AG09309 (cell line): Measurements from ENCODE around the gene KCNT1.

Experiments used
- DNase-seq: peaks from one replicate; pipeline ENCODE4 v3.0.0-alpha.2; 2010; ENCODE audit warnings: low read depth
- H3K4me3 ChIP-seq: 2 replicates; pipeline ENCODE4 v1.5.1; 2011; ENCODE audit warnings: mild to moderate bottlenecking, low read depth, low read length, moderate library complexity; ENCODE audit not compliant: control insufficient read depth
- CTCF ChIP-seq: IDR thresholded peaks from 2 replicates; pipeline ENCODE4 v1.5.1; 2011; ENCODE audit warnings: mild to moderate bottlenecking, low read depth, low read length, inconsistent platforms; ENCODE audit not compliant: insufficient read depth, control insufficient read depth; ENCODE audit errors: missing control alignments

KCNT1 gene

DNA sequence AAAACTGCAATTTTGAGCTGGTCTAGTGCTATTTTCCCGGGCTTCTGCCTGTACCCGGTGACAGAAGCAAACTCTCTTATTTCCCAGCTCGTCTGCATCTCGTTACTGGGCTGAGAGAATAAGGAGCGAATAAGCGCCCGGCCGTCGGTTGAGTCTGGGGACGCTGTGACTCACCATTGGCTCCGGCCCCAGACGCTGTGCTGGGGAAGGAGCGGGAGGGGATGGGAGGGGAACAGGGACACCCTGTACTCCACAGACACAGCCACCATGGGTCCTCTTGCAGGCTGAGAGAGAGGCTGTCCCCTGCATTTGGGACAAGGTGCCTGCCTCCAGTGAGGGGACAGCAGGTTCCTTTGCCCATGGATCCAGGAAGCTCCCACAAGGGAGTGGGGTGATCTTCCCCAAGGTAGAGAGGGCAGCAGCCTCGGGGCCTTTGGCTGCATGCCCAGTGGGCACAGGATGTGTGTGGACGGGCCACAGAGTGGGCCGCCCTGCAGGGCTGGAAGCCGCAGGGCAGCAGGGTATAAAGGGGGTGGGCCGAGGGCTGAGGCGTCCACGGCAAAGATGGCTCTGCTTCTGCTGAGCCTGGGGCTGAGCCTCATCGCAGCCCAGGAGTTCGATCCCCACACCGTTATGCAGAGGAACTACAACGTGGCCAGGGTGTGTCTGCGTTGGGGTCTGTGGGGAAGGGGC, 39.1 kb upstream of the KCNT1 start, which contains the start of gene LCN9:
TSS of gene LCN9 (plus strand) at position 552 of the 693 bp plus-strand sequence. CDS start at position 565, 13 bp downstream.
- H3K4me3 ChIP-seq = no peak within 1 kb of the TSS
- TF ChIP-seq CTCF = no peak
- no peak for DNase-seq

GRCh38 chr9:135663451-135663770, 38.6 kb upstream of the KCNT1 start:
- TF ChIP-seq CTCF = no peak
- H3K4me3 ChIP-seq = no peak overlapping the region
- no peak for DNase-seq

DNA sequence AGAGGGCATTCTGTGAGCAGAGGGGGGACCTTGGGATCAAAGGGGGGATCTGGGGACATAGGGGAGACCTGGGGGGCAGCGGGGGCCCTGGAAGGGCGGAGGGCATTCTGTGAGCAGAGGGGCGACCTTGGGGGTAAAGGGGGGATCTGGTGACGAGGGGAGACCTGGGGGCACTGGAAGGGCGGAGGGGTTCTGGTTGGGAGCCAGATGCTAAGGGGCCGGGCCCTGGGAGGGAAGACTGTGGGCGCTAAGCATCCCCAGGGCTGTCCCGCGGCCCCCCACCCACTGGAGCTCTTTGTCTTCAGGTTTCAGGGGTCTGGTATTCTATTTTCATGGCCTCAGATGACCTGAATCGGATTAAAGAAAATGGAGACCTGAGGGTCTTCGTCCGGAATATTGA, 38.1 kb upstream of the KCNT1 start:
- no peak for DNase-seq
- no peak overlapping the region for H3K4me3 ChIP-seq
- TF ChIP-seq CTCF = no peak

DNA sequence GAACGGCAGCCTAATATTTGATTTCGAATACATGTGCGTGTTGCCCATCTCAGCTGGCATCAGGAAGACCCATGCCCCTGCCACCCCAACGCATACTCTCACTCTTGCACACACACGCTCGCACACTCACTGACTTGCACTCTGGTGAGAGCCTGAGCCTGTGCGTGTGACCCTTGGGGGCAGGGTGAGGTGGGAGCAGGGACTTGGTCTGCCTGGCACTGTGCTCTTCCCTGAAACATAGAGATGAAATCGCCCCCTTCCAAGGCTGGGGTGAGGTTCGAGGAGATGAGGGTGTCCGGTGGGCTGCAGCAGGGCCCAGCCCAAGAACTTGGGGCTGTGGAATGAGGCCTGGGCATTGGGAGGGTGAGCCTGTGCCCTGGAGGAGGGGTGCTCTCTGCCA, 37.7 kb upstream of the KCNT1 start:
- TF ChIP-seq CTCF = no peak
- no peak for DNase-seq
- no peak overlapping the region for H3K4me3 ChIP-seq

- no peak for DNase-seq
- no peak for TF ChIP-seq CTCF
- no peak overlapping the region for H3K4me3 ChIP-seq
Measured at GRCh38 chr9:135664801-135665794, 36.9 kb upstream of the KCNT1 start.

- no peak overlapping the region for H3K4me3 ChIP-seq
- TF ChIP-seq CTCF = no peak
- DNase-seq = no peak
Measured at GRCh38 chr9:135665795-135666189, 36.2 kb upstream of the KCNT1 start.
